Spleen (tissue), 11 donors: ENCODE results near the gene ADAMTS6. TPM values are rescaled to one million over a fixed set of nuclear protein-coding genes. Genes with fewer than 3 reads are reported as not detected.

ENCODE experiments used
- DNase-seq: peaks from one replicate; pipeline ENCODE4 v3.0.0-alpha.2; 2020
- H3K27ac ChIP-seq, 8 donors: fragments of 200-600 bp; sonication (generic) in 7 of 8; 1 replicate in 4 of 8; 2 replicates in 4 of 8; pipeline versions ENCODE4 v1.5.0 to v1.8.0; 2016 to 2021; ENCODE audit warnings: inconsistent platforms in 4 of 8, mild to moderate bottlenecking in 4 of 8, moderate library complexity in 1 of 8
- H3K27me3 ChIP-seq, 7 donors: fragments of 200-600 bp; sonication (generic) in 6 of 7; replicated peaks in 1 of 7; 1 replicate in 4 of 7; 2 replicates in 3 of 7; pipeline versions ENCODE4 v1.5.0 to v1.8.0; 2016 to 2021; ENCODE audit warnings: inconsistent platforms in 3 of 7, mild to moderate bottlenecking in 1 of 7
- H3K36me3 ChIP-seq, 6 donors: fragments of 200-600 bp; sonication (generic) in 5 of 6; 1 replicate in 4 of 6; 2 replicates in 2 of 6; pipeline versions ENCODE4 v1.5.0 to v1.8.0; 2016 to 2021; ENCODE audit warnings: inconsistent platforms in 2 of 6
- H3K4me1 ChIP-seq, 6 donors: fragments of 200-600 bp; sonication (generic) in 5 of 6; 1 replicate in 3 of 6; 2 replicates in 3 of 6; pipeline versions ENCODE4 v1.5.0 to v1.8.0; 2016 to 2021; ENCODE audit warnings: inconsistent platforms in 3 of 6
- H3K4me3 ChIP-seq, 8 donors: fragments of 200-600 bp; sonication (generic) in 7 of 8; 1 replicate in 4 of 8; 2 replicates in 4 of 8; pipeline versions ENCODE4 v1.5.0 to v1.8.0; 2016 to 2021; ENCODE audit warnings: inconsistent platforms in 4 of 8, mild to moderate bottlenecking in 4 of 8, moderate library complexity in 2 of 8
- H3K9me3 ChIP-seq, 8 donors: fragments of 200-600 bp; sonication (generic) in 7 of 8; 1 replicate in 4 of 8; 2 replicates in 4 of 8; pipeline versions ENCODE4 v1.5.0 to v1.8.0; 2016 to 2021; ENCODE audit warnings: inconsistent platforms in 4 of 8
- CTCF ChIP-seq, 11 experiments: fragments of 200-600 bp in 7 of 11; fragments of 450-650 bp in 4 of 11; sonication (generic) in 4 of 11; IDR thresholded peaks in 8 of 11; conservative IDR thresholded peaks in 3 of 11; 1 replicate in 7 of 11; 2 replicates in 4 of 11; pipeline versions ENCODE4 v1.4.0 to v1.8.0; 2016 to 2021; ENCODE audit warnings: antibody characterized with exemption in 11 of 11, inconsistent platforms in 4 of 11, mild to moderate bottlenecking in 1 of 11
- POLR2A ChIP-seq, 3 donors: fragments of 450-650 bp; IDR thresholded peaks; one replicate each; pipeline ENCODE4 v1.5.1; 2017; ENCODE audit warnings: antibody characterized with exemption in 3 of 3, mild to moderate bottlenecking in 1 of 3
- POLR2AphosphoS5 ChIP-seq, 3 donors: sonication (generic); formaldehyde crosslinking; IDR thresholded peaks; one replicate each; pipeline ENCODE4 v1.5.1; 2017; ENCODE audit warnings: antibody characterized with exemption in 3 of 3
- WGBS, 5 donors: extraction: QIAGEN DNeasy Blood & Tissue Kit in 3 of 5; methylation state at CpG; one replicate each; pipeline versions ENCODE4 v1.1.5 to v1.1.7; 2013 to 2018; 5-methylcytosine and 5-hydroxymethylcytosine counted together
- intact Hi-C: fragments of 100-400 bp; cut with DNase I; formaldehyde crosslinking; loops from one replicate; pipeline ENCODE4 v1.15.0; 2023; ENCODE audit warnings: low total_unique reads
- polyA plus RNA-seq, 3 donors: library from polyadenylated mRNA; stranded (reverse); fragments of 200-250 nt; gene quantifications; one replicate each; pipeline ENCODE4 v1.2.1, GENCODE V29; 2013
- total RNA-seq, 7 donors: library from RNA; depleted of rRNA in 3 of 7; stranded (reverse); fragments of >200 nt in 3 of 7; fragmentation: NEBNext Ultra II Directional in 4 of 7; extraction: Animal tissue kit (Norgen Biotek cat#: 25700) in 4 of 7; gene quantifications; one replicate each; pipeline versions ENCODE4 v1.1.0 to v1.2.1, GENCODE V29; 2016 to 2021
- donor health status: healthy with polysubstance abuse.
- donor health status: DM: no; HTN: no; CAD: no; lungs with moderate emphysema.
- donor health status: DM: no; HTN: no; CAD: no.
- donor health status: Bipolar disorder and iron deficiency.
- donor health status: healthy.
- donor health status: DM: no; HTN: no; CAD: no.
- donor health status: DM: yes; HTN: yes; CAD: no.

ADAMTS6 gene
- total and polyA plus RNA-seq, 10 donors, result 1.1 to 16.4 (median 6.3) TPM

GRCh38 chr5:65411356-65411755 is 70.4 kb downstream of the ADAMTS6 start:
- no peaks in the 10 kb centered on the region for H3K36me3 ChIP-seq
- no peak for TF ChIP-seq CTCF (IDR thresholded peaks at IDR 0.05 in 8 of 11, conservative IDR thresholded peaks at IDR 0.05 in 3 of 11)
- no peak for TF ChIP-seq POLR2AphosphoS5 (IDR thresholded peaks at IDR 0.05)
- no peak for TF ChIP-seq POLR2A (IDR thresholded peaks at IDR 0.05)
- H3K4me3 ChIP-seq, result no peak overlapping the region
- peaks cover 0 to 2% (median 0%) of the 10 kb centered on the region in 8 donors for H3K9me3 ChIP-seq
- 90 to 96% (median 96%) methylated on average over 2 of the region's 2 CpGs for WGBS, 5 donors
- no peaks in the 10 kb centered on the region for H3K27me3 ChIP-seq
- no peaks in the 10 kb centered on the region for H3K4me1 ChIP-seq
- no peak overlapping the region for H3K27ac ChIP-seq
- DNase-seq, result no peak
- intact Hi-C loops, result no loop called here

GRCh38 chr5:65395526-65396155 is 86.1 kb downstream of the ADAMTS6 start:
- DNase-seq, result no peak
- TF ChIP-seq CTCF (IDR thresholded peaks at IDR 0.05 in 8 of 11, conservative IDR thresholded peaks at IDR 0.05 in 3 of 11) (no peak), POLR2A (IDR thresholded peaks at IDR 0.05) (no peak), POLR2AphosphoS5 (IDR thresholded peaks at IDR 0.05) (no peak)
- intact Hi-C loops, result no loop called here
- no peaks in the 10 kb centered on the region for H3K4me1 ChIP-seq
- no peaks in the 10 kb centered on the region for H3K9me3 ChIP-seq
- H3K4me3 ChIP-seq, result no peak overlapping the region
- 62 to 78% (median 67%) methylated on average over 2 of the region's 2 CpGs for WGBS, 5 donors
- H3K27ac ChIP-seq, result no peak overlapping the region
- H3K36me3 ChIP-seq, result no peaks in the 10 kb centered on the region
- no peaks in the 10 kb centered on the region for H3K27me3 ChIP-seq

GRCh38 chr5:65394087-65394486 is 87.6 kb downstream of the ADAMTS6 start:
- Histone ChIP-seq H3K27ac (no peak overlapping the region), H3K4me1 (no peaks in the 10 kb centered on the region), H3K36me3 (no peaks in the 10 kb centered on the region), H3K27me3 (no peaks in the 10 kb centered on the region), H3K4me3 (no peak overlapping the region), H3K9me3 (no peaks in the 10 kb centered on the region)
- DNase-seq, result peak; percentile 27
- TF ChIP-seq POLR2A (IDR thresholded peaks at IDR 0.05), result no peak
- TF ChIP-seq POLR2AphosphoS5 (IDR thresholded peaks at IDR 0.05), result no peak
- TF ChIP-seq CTCF (IDR thresholded peaks at IDR 0.05 in 8 of 11, conservative IDR thresholded peaks at IDR 0.05 in 3 of 11), result no peak
- 73 to 87% (median 80%) methylated on average over 2 of the region's 2 CpGs for WGBS, 5 donors
- intact Hi-C loops, result no loop called here

GRCh38 chr5:65391591-65391990 is 90.1 kb downstream of the ADAMTS6 start:
- intact Hi-C loops, result no loop called here
- no peaks in the 10 kb centered on the region for H3K9me3 ChIP-seq
- no peaks in the 10 kb centered on the region for H3K27me3 ChIP-seq
- no peak overlapping the region for H3K4me3 ChIP-seq
- DNase-seq, result peak; percentile 16
- no peaks in the 10 kb centered on the region for H3K4me1 ChIP-seq
- WGBS, 5 donors, result 90 to 96% (median 92%) methylated on average over 4 of the region's 4 CpGs
- TF ChIP-seq POLR2A (IDR thresholded peaks at IDR 0.05) (no peak), POLR2AphosphoS5 (IDR thresholded peaks at IDR 0.05) (no peak), CTCF (IDR thresholded peaks at IDR 0.05 in 8 of 11, conservative IDR thresholded peaks at IDR 0.05 in 3 of 11) (no peak)
- no peak overlapping the region for H3K27ac ChIP-seq
- no peaks in the 10 kb centered on the region for H3K36me3 ChIP-seq
